ENCODE results near the gene MYADML2.

MYADML2 gene

DNA sequence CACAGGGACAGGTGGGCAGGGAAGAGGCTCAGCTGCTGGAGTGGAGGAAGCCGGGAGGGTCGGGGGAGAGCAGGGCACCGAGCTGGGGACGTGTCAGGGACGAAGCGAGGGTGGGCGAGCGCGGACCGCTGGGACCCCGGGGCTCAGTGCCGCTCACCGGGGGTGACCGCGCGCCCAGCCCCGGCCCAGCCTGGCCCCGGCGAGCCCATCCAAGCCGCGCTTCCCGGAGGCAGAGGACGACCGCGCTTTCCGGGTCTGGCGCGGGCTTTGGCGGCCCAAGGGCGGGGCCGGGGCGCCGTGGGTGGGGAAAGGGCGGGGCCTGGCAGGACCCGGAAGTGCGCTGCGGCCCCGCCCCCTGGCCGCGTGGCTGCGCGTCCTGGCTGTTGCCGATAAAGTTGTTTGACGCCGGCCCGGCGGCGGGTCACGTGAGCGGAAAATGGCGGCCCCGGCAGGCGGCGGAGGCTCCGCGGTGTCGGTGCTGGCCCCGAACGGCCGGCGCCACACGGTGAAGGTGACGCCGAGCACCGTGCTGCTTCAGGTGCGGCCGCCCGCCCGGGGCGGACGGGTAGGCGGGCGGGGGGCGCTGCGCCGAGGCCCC is 30.3 kb upstream of the MYADML2 start, which contains the start of gene ASPSCR1:
ASPSCR1 (plus strand) TSS at position 419 of the 598 bp plus-strand sequence; CDS start at position 437, 18 bp downstream.
- peak; percentile 91 for DNase-seq

DNA sequence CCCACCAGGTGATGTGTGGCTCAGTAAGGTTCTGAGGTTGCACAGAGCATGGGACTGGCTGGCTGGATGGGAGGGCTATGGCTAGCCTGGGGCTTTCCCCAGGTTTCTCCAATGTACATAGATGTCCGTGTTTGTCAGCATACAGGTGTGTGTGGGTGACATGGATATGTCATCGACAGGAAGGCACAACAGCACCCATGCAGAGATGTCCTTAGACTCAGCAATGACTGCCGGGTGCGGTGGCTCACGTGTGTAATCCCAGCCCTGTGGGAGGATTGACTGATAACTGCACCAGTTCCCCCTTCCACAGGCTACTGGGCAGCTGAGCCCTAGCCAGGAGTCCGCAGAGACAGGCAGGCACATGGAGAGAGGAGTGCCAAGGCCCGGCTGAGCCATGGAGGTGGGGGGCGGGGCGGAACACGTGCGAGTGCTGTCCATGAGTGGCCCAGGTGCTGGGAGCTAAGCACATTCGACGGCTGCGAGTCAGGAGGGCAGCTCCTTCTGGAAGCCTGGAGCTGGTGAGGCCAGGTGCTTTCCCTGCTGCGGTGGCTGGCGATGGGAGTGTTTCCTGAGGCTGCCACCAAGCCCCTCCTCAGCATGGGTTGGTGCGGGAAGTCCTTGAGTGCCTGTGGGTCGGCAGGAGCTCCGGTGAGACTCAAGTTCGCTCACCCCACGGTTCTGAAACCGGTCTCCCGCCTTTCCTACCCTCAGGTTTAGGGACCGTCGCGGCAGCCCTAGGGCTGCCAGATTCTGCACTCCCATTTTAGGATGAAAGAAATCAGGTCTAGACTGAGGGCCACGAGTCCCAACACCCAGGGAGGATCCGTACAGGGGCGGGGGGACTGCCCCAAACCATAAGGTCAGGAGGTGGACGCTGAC is 29.5 kb upstream of the MYADML2 start:
- DNase-seq: peak; percentile 29

DNA sequence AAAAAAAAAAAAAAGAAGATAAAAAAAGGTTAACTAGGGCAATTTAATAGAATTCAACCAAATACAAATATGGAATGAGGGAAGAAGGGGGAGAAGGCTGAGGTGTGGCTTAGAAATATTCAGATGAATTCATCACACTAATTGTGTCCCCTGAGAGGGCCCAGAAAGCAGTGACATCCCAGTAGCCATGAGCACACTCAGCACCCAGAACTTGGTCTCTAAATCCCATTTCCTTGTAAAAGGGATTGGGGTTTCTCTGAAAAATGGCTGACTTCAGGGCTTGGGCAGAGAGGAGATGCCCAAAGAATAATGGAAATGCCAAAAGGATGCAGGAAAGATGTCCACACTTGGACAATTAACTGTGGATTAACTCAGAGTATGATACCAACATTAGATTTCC is 26.4 kb upstream of the MYADML2 start:
- DNase-seq: no peak

DNA sequence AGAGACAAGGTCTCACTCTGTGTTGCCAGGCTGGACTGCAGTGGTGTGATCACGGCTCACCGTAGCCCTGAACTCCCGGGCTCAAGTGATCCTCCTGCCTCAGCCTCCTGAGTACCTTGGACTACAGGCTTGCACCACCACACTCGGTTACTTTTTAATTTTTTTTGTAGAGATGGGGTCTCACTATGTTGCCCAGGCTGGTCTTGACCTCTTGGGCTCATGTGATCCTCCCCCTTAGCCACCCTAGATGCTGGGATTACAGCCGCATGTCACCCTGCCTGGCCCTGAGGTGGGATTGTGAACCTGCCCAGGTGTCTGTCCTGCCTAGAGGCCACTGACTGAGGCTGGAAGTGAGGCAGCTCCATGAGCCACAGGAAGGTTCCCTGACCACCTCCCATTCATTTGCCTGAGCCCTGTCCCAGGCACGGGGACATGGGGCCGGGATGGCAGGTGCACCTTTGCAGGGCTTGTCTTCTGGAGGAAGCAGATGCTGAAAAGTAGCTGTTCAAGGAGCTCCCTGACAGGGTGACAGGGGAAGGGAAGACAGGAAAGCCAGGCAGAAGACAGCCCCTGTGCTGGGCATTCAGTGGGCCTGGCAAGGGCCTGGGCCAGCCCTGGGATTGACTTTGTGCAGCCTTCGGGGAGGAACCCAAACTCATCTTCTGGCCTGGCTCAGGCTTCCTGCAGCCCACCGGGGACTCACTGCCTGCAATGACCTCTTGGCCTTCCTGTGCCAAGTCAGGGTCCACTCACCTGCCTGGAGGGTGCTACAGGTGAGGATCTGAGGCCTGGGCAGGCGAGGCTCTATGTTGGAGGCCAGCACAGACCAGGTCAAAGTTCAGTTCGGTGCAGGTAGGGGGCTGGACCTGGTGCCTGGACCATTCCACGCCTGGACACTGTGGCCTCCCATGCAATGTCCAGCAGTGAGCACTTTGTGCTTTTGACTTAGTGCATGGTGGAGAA is 22.1 kb upstream of the MYADML2 start:
- DNase-seq: no peak

DNA sequence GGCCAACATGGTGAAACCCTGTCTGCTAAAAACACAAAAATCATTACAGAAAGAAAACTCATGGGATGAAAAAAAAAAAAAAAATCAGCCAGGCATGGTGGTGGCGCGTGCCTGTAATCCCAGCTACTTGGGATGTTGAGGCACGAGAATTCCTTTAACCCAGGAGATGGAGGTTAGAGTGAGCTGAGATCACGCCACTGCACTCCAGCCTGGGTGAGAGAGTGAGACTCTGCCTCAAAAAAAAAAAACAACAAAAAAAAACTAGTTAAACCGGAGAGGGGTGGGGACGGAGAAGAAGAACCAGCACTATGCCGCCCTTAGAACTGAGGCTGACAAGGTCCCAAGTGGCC is 21.3 kb upstream of the MYADML2 start:
- DNase-seq: no peak

- DNase-seq: peak; percentile 90
These were observed 20.7 kb upstream of the MYADML2 start for GRCh38 chr17:81967533-81968395.

- no peak for DNase-seq
These were observed 20.2 kb upstream of the MYADML2 start for GRCh38 chr17:81967244-81967532.

- DNase-seq: no peak
These were observed 19.6 kb upstream of the MYADML2 start for GRCh38 chr17:81966343-81967243.

GRCh38 chr17:81964081-81964849 is 17.2 kb upstream of the MYADML2 start:
- no peak for DNase-seq

DNA sequence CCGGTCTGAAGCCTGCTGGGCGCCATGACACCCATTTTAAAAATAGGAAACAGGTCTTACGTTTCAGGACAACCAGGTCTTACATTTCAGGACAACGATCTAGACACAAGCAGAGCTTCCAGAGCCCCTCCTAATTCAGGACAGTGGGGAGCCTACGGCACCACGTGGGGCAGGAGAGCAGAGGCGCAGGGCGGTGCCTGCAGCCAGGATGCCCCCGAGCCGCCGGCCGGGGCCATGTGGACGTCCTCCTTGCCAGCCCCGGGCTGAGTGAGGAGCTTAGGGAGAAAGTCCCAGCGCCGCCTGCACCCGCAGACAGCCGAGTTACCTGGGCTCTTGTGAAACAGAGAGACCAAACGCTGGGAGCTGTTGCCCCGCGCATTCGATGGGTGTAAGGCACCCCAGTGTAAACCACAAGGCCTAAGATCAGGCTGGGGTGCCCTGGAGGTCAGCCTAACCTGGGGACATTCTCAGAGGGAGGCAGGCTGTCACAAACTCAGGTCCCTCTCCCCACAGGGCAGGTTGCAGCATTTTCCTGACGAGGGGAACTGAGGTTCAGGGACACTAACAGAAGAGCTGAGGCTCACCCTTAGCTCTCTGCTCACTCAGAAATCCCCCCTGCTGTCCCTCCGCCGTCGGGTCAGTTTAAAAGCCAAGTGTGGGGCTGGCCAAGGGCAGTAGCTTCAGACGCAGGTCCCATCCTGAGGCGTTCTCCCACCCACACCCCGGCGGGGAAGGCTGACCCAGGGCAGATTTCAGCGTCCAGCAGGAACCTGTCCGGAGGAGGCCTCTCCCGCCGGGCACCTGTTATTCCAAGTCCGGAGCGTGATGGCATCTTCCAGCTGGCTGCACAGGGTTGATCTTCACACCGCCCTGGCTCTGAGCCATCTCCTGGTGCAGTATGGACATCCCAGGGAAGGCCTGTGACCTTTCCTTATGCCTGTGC is 15.7 kb upstream of the MYADML2 start:
- no peak for DNase-seq

DNA sequence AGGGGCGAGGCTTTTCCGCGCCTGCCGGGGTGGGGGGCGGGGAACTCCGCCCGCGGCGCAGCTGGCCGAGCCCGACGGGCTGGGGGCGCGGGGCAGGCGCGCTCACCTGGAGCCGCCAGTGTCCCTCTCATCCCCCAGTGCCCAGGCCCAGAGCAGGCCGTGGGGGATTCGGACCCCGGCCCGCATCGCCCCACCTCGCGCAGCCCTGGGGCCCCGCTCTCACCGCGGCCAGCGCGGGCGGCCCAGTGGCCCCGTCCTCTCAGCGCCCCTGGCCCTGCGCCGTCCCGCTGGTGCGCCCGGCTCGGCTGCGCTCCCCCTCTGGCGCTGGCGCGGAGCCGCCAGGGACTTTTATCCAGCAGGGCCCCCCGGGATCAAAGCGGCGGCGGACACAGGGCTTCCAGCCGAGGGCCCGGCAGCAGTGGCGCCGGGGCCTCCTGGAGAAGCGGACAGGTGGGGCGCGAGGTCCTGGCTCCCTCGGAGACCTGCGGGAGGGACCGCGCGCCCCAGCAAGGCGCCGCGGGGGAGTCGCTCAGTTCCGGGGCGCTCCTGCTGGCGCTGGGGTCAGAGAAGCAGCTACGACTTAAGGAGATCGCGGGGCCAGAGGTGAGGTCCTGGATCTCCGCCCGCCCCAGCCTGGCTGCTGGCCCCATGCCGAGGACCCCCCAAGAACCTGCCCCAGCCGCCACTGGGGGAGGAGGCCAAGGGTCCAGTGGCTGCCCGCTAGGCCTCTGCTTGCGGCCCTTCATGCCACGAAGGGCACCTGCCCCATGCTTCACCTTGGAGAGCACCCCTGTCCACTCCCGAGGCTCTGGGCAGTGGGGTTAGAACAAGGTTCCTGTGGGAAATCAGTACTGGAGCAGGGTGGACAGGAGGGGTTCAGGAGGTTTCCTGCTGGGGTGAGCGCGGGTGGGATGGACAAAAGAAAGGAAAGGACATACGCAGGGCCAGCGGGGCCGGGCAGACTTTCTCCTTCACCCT is 14.8 kb upstream of the MYADML2 start:
- no peak for DNase-seq

DNA sequence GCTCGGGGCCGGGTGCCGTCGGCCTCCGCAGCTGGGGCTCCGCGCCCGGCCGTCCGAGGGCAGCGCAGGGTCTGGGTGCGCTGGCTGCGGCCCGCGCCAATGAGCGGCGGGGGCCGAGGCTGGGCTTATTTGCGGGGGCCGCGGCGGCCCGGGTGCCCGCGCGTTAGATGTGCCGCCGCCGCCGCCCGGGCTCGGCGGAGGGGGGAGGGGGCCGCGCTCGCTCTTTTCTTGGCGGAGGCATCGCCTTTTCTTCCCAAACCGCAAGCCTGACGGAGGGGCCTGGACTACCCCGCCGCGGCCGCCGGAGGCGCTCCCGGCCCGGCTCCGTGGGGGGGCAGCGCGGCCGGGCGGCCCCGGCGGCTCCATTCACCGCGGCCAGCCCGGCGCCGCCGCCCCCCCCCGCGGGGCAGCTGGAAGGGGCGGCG is 14.1 kb upstream of the MYADML2 start, which contains the start of gene NOTUM:
NOTUM (minus strand) TSS at position 101 of the 425 bp plus-strand sequence. CDS start 278 bp downstream, outside the sequence.
- DNase-seq: peak; percentile 37

GRCh38 chr17:81960130-81960958 is 13.3 kb upstream of the MYADML2 start:
- DNase-seq: no peak

- peak; percentile 88 for DNase-seq
These were observed 12.5 kb upstream of the MYADML2 start for GRCh38 chr17:81959362-81960129.

DNA sequence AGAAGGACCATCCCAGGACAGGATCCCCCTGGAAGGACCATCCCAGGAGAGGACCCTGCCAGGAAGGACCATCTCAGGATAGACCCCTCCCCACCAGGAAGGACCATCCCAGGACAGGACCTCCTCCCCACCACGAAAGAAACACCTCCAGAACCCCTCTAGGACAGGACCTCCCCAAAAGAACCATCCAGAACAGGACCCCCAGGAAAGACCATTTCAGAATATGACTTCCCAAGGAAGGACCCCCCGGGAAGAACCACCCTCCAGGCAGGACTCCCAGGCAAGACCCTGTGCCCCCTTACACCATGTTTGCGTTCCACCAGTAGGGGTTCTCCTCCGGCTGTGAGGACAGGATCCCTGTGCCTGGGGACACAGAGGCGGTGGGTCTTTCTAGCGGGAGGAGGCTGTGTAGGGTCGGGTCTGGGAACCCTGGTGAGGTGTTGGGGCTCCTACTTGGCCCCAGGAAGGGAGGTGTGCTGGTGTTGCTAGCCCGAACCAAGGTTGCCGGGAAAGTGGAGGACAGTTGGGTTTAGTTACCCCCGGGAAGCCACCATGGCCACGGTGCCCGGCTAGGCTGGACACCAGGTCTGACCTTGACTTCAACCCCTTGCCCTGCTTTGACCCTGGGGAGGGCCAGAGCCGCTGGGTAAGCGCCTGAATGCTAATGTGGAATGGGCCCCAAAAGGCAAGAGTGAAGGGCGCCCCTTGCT is 11.8 kb upstream of the MYADML2 start:
- no peak for DNase-seq

Measured in CD4-positive, alpha-beta T cell treated with Interleukin-10 for 1 hour (primary cell).